ENCODE measurements around the gene TRIM36. TPM values are rescaled to one million over a fixed set of nuclear protein-coding genes. Genes with fewer than 3 reads are reported as not detected.

TRIM36 gene, protein sequence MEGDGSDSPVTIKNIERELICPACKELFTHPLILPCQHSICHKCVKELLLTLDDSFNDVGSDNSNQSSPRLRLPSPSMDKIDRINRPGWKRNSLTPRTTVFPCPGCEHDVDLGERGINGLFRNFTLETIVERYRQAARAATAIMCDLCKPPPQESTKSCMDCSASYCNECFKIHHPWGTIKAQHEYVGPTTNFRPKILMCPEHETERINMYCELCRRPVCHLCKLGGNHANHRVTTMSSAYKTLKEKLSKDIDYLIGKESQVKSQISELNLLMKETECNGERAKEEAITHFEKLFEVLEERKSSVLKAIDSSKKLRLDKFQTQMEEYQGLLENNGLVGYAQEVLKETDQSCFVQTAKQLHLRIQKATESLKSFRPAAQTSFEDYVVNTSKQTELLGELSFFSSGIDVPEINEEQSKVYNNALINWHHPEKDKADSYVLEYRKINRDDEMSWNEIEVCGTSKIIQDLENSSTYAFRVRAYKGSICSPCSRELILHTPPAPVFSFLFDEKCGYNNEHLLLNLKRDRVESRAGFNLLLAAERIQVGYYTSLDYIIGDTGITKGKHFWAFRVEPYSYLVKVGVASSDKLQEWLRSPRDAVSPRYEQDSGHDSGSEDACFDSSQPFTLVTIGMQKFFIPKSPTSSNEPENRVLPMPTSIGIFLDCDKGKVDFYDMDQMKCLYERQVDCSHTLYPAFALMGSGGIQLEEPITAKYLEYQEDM
- under 1 TPM in 1 of 2 experiments, not detected in 1; 0.17 TPM for total RNA-seq

DNA sequence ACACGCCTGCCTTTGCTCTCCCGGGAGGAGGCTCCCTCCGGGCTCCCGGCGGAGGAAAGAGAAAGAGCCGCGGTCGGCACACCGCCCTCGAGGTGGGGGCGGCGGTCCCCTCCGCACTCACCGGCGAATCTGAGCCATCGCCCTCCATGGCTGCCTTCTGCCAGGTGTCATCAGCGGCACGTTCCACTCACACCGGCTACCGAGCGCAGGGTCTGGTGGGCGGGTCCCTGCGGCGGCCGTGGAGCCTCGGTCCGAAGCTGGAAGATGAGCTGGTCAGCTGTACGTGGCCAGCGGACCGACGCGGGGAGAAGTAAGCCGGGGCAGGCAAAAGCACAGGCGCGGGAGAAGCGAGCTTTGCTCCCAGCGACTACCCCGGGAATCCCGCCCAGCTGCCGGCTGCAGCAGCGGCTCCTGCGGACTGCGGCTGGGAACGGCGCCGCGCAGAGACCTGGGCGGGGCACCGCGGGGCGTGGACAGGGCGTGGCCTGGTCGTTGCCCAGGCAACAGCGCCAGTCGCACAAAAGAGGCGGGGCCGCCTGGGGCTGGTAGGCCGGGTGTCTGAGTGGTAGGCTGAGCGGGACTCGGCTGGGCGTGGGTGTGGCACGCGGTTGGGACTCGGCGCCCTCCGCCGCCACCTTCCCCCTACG lies at the start of gene TRIM36:
TRIM36 (minus strand) TSS at position 422 of the 647 bp plus-strand sequence; CDS start at position 148, 274 bp downstream.
- CTCF ChIA-PET = no interaction called here
- Mint-ChIP-seq H3K4me1 (ENCODE audit: low read depth) (peaks cover 12% of the 10 kb centered on the region), H3K27ac (no peak within 1 kb of the TSS), H3K36me3 (ENCODE audit: low read depth) (peaks cover 8% of the 10 kb centered on the region), H3K4me3 (peak within 1 kb of the TSS; percentile 82), H3K9me3 (peaks cover 10% of the 10 kb centered on the region), H3K27me3 (ENCODE audit: low read depth) (peaks cover 66% of the 10 kb centered on the region)
- peak; percentile 93 for DNase-seq
- intact Hi-C loops (cut with micrococcal nuclease) = loop anchor here (1.0 to 5.0 kb wide), 8 partner anchors 11 to 457 kb away; partner anchors contain the start of genes CCDC112, FEM1C, PGGT1B and TMED7

DNA sequence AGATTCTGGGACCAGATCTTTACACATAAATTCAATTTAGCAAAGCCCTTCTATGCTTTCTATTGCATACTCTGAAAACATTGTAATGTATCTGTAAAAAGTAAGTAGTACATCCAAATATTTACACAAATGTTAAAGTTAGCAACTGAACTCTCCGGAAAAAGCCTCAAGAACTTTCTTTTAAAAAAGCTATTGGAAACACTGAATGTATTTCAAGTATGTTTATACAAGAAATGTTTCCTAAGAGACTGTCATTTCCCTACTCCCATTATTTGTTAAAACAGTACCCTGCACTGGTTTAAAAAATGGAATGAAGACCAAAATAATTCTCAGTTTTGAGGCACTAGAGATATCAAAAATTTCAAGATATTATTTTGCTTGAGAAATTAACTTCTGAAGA lies 44.8 kb upstream of the TRIM36 start:
- peaks cover 2% of the 10 kb centered on the region for H3K4me1 Mint-ChIP-seq (ENCODE audit: low read depth)
- intact Hi-C loops (cut with micrococcal nuclease) = no loop called here

GRCh38 chr5:115209279-115209678 lies 39.6 kb upstream of the TRIM36 start:
- CTCF ChIA-PET = interaction anchor here (0.6 kb wide), 1 partner anchor 38 kb away, joined by 3 read pairs; no protein-coding TSS in a partner anchor
- peaks cover 8% of the 10 kb centered on the region for H3K4me1 Mint-ChIP-seq (ENCODE audit: low read depth)
- H3K27me3 Mint-ChIP-seq (ENCODE audit: low read depth) = no peaks in the 10 kb centered on the region
- peak; percentile 53 for DNase-seq
- peaks cover 18% of the 10 kb centered on the region for H3K36me3 Mint-ChIP-seq (ENCODE audit: low read depth)
- no peak overlapping the region for H3K4me3 Mint-ChIP-seq
- no peak overlapping the region for H3K27ac Mint-ChIP-seq
- no peaks in the 10 kb centered on the region for H3K9me3 Mint-ChIP-seq
- intact Hi-C loops (cut with micrococcal nuclease) = loop anchor here (2.0 to 5.0 kb wide), 2 partner anchors 28 to 37 kb away; no protein-coding TSS in a partner anchor

More for the DNA sequence above, 44.8 kb upstream of the TRIM36 start:
- Mint-ChIP-seq H3K36me3 (ENCODE audit: low read depth) (peaks cover 23% of the 10 kb centered on the region), H3K27me3 (ENCODE audit: low read depth) (no peaks in the 10 kb centered on the region), H3K9me3 (no peaks in the 10 kb centered on the region), H3K27ac (no peak overlapping the region), H3K4me3 (no peak overlapping the region)
- no peak for DNase-seq
- CTCF ChIA-PET = interaction anchor here (0.6 kb wide), 1 partner anchor 583 kb away, joined by 4 read pairs; no protein-coding TSS in a partner anchor

GRCh38 chr5:115202952-115203351 lies 33.2 kb upstream of the TRIM36 start:
- H3K27ac Mint-ChIP-seq = no peak overlapping the region
- peaks cover 8% of the 10 kb centered on the region for H3K9me3 Mint-ChIP-seq
- no peak overlapping the region for H3K4me3 Mint-ChIP-seq
- H3K4me1 Mint-ChIP-seq (ENCODE audit: low read depth) = no peaks in the 10 kb centered on the region
- no peak for DNase-seq
- H3K36me3 Mint-ChIP-seq (ENCODE audit: low read depth) = peaks cover 9% of the 10 kb centered on the region
- no peaks in the 10 kb centered on the region for H3K27me3 Mint-ChIP-seq (ENCODE audit: low read depth)
- intact Hi-C loops (cut with micrococcal nuclease) = no loop called here
- CTCF ChIA-PET = no interaction called here

GRCh38 chr5:115196161-115196560 lies 26.5 kb upstream of the TRIM36 start:
- peaks cover 2% of the 10 kb centered on the region for H3K27me3 Mint-ChIP-seq (ENCODE audit: low read depth)
- peaks cover 8% of the 10 kb centered on the region for H3K9me3 Mint-ChIP-seq
- no peak overlapping the region for H3K27ac Mint-ChIP-seq
- H3K4me3 Mint-ChIP-seq = no peak overlapping the region
- no peak for DNase-seq
- no peaks in the 10 kb centered on the region for H3K4me1 Mint-ChIP-seq (ENCODE audit: low read depth)
- CTCF ChIA-PET = no interaction called here
- peaks cover 7% of the 10 kb centered on the region for H3K36me3 Mint-ChIP-seq (ENCODE audit: low read depth)
- intact Hi-C loops (cut with micrococcal nuclease) = no loop called here

DNA sequence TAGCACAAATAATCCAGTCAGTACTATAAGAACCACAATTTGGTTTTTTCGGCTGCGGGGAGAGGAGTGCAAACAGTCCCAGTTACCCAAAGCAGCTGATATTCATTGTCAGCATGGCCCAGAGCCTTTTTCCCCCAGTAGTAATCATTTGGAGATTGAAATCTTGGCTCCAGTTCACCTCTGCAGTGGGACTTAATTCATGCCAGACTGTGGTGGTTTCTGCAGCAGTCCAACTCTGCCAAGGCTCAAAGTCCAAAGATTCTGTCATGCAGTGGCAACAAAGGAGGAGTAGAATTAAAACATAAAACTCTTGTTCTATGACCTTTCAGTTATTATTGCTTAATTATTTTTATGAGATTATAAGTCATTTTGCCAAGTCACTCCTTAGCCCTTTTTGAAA lies 25.0 kb upstream of the TRIM36 start:
- intact Hi-C loops (cut with micrococcal nuclease) = no loop called here
- Mint-ChIP-seq H3K27ac (no peak overlapping the region), H3K9me3 (peaks cover 2% of the 10 kb centered on the region), H3K4me1 (ENCODE audit: low read depth) (no peaks in the 10 kb centered on the region), H3K36me3 (ENCODE audit: low read depth) (peaks cover 2% of the 10 kb centered on the region), H3K27me3 (ENCODE audit: low read depth) (peaks cover 2% of the 10 kb centered on the region), H3K4me3 (no peak overlapping the region)
- no peak for DNase-seq
- CTCF ChIA-PET = no interaction called here

- H3K4me3 Mint-ChIP-seq = no peak overlapping the region
- peaks cover 2% of the 10 kb centered on the region for H3K36me3 Mint-ChIP-seq (ENCODE audit: low read depth)
- no peaks in the 10 kb centered on the region for H3K4me1 Mint-ChIP-seq (ENCODE audit: low read depth)
- intact Hi-C loops (cut with micrococcal nuclease) = no loop called here
- CTCF ChIA-PET = interaction anchor here (0.6 kb wide), 1 partner anchor 1818 kb away, joined by 3 read pairs; no protein-coding TSS in a partner anchor
- no peaks in the 10 kb centered on the region for H3K9me3 Mint-ChIP-seq
- H3K27ac Mint-ChIP-seq = no peak overlapping the region
- peaks cover 2% of the 10 kb centered on the region for H3K27me3 Mint-ChIP-seq (ENCODE audit: low read depth)
- DNase-seq = no peak
Observed at GRCh38 chr5:115193295-115193694, 23.6 kb upstream of the TRIM36 start.

- Mint-ChIP-seq H3K27me3 (ENCODE audit: low read depth) (peaks cover 4% of the 10 kb centered on the region), H3K4me1 (ENCODE audit: low read depth) (no peaks in the 10 kb centered on the region), H3K36me3 (ENCODE audit: low read depth) (no peaks in the 10 kb centered on the region), H3K9me3 (no peaks in the 10 kb centered on the region), H3K27ac (no peak overlapping the region), H3K4me3 (no peak overlapping the region)
- intact Hi-C loops (cut with micrococcal nuclease) = no loop called here
- CTCF ChIA-PET = interaction anchor here (1.0 kb wide), 1 partner anchor 9 kb away, joined by 3 read pairs; no protein-coding TSS in a partner anchor
- no peak for DNase-seq
Observed at GRCh38 chr5:115192098-115192497, 22.4 kb upstream of the TRIM36 start.

DNA sequence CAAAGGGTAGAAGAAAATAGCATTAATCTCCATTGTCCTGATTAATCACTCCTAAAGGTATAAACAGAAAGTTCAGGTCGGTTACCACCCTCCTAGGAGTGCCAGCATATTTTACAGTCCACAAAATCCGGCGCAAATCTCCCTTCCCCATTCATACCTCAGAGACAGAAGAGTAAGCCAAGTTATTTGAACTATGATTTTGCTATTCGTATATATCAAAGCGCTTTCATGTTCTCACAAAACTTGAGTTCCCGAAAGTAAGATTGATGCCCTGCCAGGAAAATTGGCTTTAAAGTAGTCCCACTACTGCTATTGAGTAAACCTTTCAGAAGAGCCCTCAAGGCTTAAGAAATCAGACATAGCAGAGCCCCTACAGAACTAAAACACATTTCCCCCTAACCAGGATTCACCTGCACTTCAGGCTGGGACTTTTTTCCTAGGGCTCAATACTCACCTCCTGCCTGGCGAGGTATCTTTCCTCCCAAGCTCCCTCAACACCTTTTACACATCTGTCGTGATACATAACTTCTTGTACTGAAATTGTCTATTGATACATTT lies 21.8 kb upstream of the TRIM36 start:
- Mint-ChIP-seq H3K36me3 (ENCODE audit: low read depth) (no peaks in the 10 kb centered on the region), H3K4me3 (no peak overlapping the region), H3K9me3 (no peaks in the 10 kb centered on the region), H3K27ac (no peak overlapping the region), H3K27me3 (ENCODE audit: low read depth) (peaks cover 9% of the 10 kb centered on the region), H3K4me1 (ENCODE audit: low read depth) (no peaks in the 10 kb centered on the region)
- intact Hi-C loops (cut with micrococcal nuclease) = no loop called here
- no peak for DNase-seq
- CTCF ChIA-PET = no interaction called here

DNA sequence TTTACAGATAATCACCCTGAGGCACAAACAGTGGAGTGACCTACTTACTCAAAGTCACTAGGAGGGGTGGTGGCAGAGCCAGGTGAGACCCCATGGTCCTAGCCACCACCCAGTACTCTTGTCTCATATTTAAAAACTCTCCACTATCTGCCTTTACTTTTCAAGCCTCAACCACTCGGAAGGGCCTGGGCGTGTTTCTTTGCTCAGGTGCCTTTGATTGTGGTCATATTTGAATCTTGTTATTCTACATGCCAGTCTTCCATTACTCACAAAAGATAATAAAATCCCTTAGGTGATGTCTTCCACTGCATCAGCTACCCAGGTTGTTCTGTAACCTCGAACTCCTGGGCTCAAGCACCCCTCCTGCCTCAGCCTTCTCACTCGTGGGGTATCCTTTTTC lies 20.7 kb upstream of the TRIM36 start:
- H3K27ac Mint-ChIP-seq = no peak overlapping the region
- H3K4me1 Mint-ChIP-seq (ENCODE audit: low read depth) = no peaks in the 10 kb centered on the region
- no peak for DNase-seq
- H3K4me3 Mint-ChIP-seq = no peak overlapping the region
- H3K9me3 Mint-ChIP-seq = no peaks in the 10 kb centered on the region
- peaks cover 13% of the 10 kb centered on the region for H3K27me3 Mint-ChIP-seq (ENCODE audit: low read depth)
- intact Hi-C loops (cut with micrococcal nuclease) = no loop called here
- CTCF ChIA-PET = no interaction called here
- H3K36me3 Mint-ChIP-seq (ENCODE audit: low read depth) = no peaks in the 10 kb centered on the region

DNA sequence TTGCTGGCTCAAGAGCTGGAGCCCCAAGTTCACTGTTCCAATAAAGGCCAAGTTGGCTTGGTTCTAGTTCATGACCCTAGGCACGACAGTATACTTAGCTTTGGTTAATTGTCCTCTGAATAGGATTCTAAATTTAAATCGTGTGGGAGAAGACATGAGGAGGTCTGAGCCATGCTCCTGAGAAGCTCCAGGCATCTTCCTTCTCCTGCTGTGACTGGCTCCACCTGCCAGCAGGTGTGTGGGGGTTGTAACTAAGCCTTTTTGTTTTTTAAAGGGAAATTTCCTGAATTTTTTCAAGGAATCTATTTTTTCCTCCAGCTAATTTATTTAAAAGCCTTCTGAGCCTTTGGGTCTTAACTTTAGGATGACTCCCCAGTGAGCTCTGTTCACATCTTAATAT lies 20.2 kb upstream of the TRIM36 start:
- intact Hi-C loops (cut with micrococcal nuclease) = no loop called here
- Mint-ChIP-seq H3K27me3 (ENCODE audit: low read depth) (peaks cover 13% of the 10 kb centered on the region), H3K4me1 (ENCODE audit: low read depth) (no peaks in the 10 kb centered on the region), H3K27ac (no peak overlapping the region), H3K9me3 (no peaks in the 10 kb centered on the region), H3K4me3 (no peak overlapping the region), H3K36me3 (ENCODE audit: low read depth) (no peaks in the 10 kb centered on the region)
- no peak for DNase-seq
- CTCF ChIA-PET = interaction anchor here (1.5 kb wide), 1 partner anchor 15 kb away, joined by 3 read pairs; no protein-coding TSS in a partner anchor

DNA sequence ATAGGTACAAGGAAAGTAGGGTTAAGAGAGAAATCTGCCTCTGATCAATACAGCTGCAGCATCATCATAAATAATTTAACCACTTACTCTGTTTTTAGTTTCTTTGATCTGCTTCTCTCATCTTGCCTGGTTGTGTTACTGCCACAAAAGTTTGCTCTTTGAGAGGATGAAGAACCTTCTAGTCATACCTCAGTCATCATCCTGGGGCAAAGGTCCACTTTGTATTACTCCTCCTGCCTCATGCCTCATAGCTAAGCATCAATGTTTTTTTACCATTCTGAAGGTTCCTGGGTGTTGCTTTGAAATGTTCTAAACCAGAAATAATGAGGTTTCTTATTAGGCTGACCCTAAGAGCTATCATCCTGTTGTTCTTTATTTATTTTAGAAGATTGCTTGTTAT lies 17.1 kb upstream of the TRIM36 start:
- no peaks in the 10 kb centered on the region for H3K36me3 Mint-ChIP-seq (ENCODE audit: low read depth)
- no peaks in the 10 kb centered on the region for H3K4me1 Mint-ChIP-seq (ENCODE audit: low read depth)
- H3K27ac Mint-ChIP-seq = no peak overlapping the region
- H3K27me3 Mint-ChIP-seq (ENCODE audit: low read depth) = peaks cover 29% of the 10 kb centered on the region
- H3K4me3 Mint-ChIP-seq = no peak overlapping the region
- intact Hi-C loops (cut with micrococcal nuclease) = no loop called here
- DNase-seq = no peak
- CTCF ChIA-PET = interaction anchor here (0.8 kb wide), 1 partner anchor 60 kb away, joined by 3 read pairs; no protein-coding TSS in a partner anchor
- H3K9me3 Mint-ChIP-seq = no peaks in the 10 kb centered on the region
